HEK293 (cell line): ENCODE results near the gene NR1H3.

Source experiments
- CTCF ChIA-PET: fragments of 350-600 bp; formaldehyde crosslinking; extraction: SDS; loops from one replicate; lab custom pipeline; 2021; ENCODE audit warnings: antibody characterized with exemption; lab: Yijun Ruan, JAX
- POLR2A ChIA-PET: fragments of 300-600 bp; formaldehyde crosslinking; extraction: SDS; loops from one replicate; lab custom pipeline; 2020; ENCODE audit warnings: antibody characterized with exemption, inconsistent platforms; lab: Yijun Ruan, JAX
- H3K27ac ChIP-seq: fragments of 200-500 bp; sonication (Bioruptor generic); 2 replicates; pipeline ENCODE4 v1.5.1; 2014; ENCODE audit warnings: low read depth, low read length, control low read depth, inconsistent platforms; ENCODE audit errors: extremely low read depth
- H3K36me3 ChIP-seq, 2 experiments: fragments of 200-500 bp in 1 of 2; sonication (Bioruptor generic) in 1 of 2; 1 replicate in 1 of 2; 2 replicates in 1 of 2; pipeline ENCODE4 v1.5.1; 2014 to 2017; ENCODE audit warnings: inconsistent platforms in 2 of 2, low read length in 2 of 2; ENCODE audit not compliant: control insufficient read depth in 2 of 2, insufficient read depth in 1 of 2
- H3K4me1 ChIP-seq: fragments of 200-500 bp; sonication (Bioruptor generic); 2 replicates; pipeline ENCODE4 v1.5.1; 2014; ENCODE audit warnings: mild to moderate bottlenecking, low read length, inconsistent platforms; ENCODE audit not compliant: control insufficient read depth, insufficient read depth
- H3K4me3 ChIP-seq: 2 replicates; pipeline ENCODE4 v1.5.1; 2011; ENCODE audit warnings: low read depth, mild to moderate bottlenecking, control low read depth, low read length, moderate library complexity
- H3K9me3 ChIP-seq: fragments of 200-500 bp; sonication (Bioruptor generic); 2 replicates; pipeline ENCODE4 v1.5.1; 2014; ENCODE audit warnings: low read depth, low read length, inconsistent platforms; ENCODE audit not compliant: control insufficient read depth, insufficient read depth
- GLI2 ChIP-seq: fragments of 450-650 bp; formaldehyde crosslinking; IDR thresholded peaks from 2 replicates; pipeline ENCODE4; 2017; ENCODE audit warnings: missing biosample characterization, missing genetic modification characterization, low read depth, borderline replicate concordance
- MEIS1 ChIP-seq: sonication (generic); formaldehyde crosslinking; IDR thresholded peaks from 2 replicates; pipeline ENCODE4 v1.8.1; 2022; ENCODE audit warnings: missing genetic modification reagents, mild to moderate bottlenecking, borderline replicate concordance
- OVOL3 ChIP-seq: fragments of 450-650 bp; formaldehyde crosslinking; IDR thresholded peaks from 2 replicates; pipeline ENCODE4 v1.5.1; 2016; ENCODE audit warnings: missing biosample characterization, missing genetic modification characterization
- PRDM1 ChIP-seq: fragments of 450-650 bp; formaldehyde crosslinking; IDR thresholded peaks from 2 replicates; pipeline ENCODE4; 2016; ENCODE audit warnings: missing biosample characterization, missing genetic modification characterization
- PRDM4 ChIP-seq: fragments of 450-650 bp; formaldehyde crosslinking; IDR thresholded peaks from 2 replicates; pipeline ENCODE4 v1.5.1; 2017; ENCODE audit warnings: missing biosample characterization, missing genetic modification characterization
- SCRT2 ChIP-seq: fragments of 450-650 bp; formaldehyde crosslinking; IDR thresholded peaks from 2 replicates; pipeline ENCODE4 v1.5.1; 2016; ENCODE audit warnings: missing biosample characterization, missing genetic modification characterization
- SETDB1 ChIP-seq: IDR thresholded peaks from one replicate; pipeline ENCODE4 v1.6.1; 2017; ENCODE audit warnings: mild to moderate bottlenecking, low read length, moderate library complexity, mixed read lengths; ENCODE audit not compliant: insufficient read length
- ZBTB48 ChIP-seq: fragments of 450-650 bp; formaldehyde crosslinking; IDR thresholded peaks from 2 replicates; pipeline ENCODE4 v1.5.1; 2016; ENCODE audit warnings: missing biosample characterization, missing genetic modification characterization
- ZEB2 ChIP-seq: fragments of 450-650 bp; formaldehyde crosslinking; IDR thresholded peaks from 2 replicates; pipeline ENCODE4 v1.5.1; 2016; ENCODE audit warnings: missing biosample characterization, missing genetic modification characterization
- ZNF146 ChIP-seq: fragments of 450-650 bp; formaldehyde crosslinking; IDR thresholded peaks from 2 replicates; pipeline ENCODE4 v1.5.1; 2016; ENCODE audit warnings: missing biosample characterization, missing genetic modification characterization
- ZNF148 ChIP-seq: fragments of 450-650 bp; formaldehyde crosslinking; IDR thresholded peaks from 2 replicates; pipeline ENCODE4 v1.5.0; 2017; ENCODE audit warnings: missing biosample characterization, missing genetic modification characterization, borderline replicate concordance
- ZNF155 ChIP-seq: fragments of 450-650 bp; formaldehyde crosslinking; IDR thresholded peaks from 2 replicates; pipeline ENCODE4 v1.5.1; 2016; ENCODE audit warnings: missing biosample characterization, missing genetic modification characterization
- ZNF175 ChIP-seq: fragments of 450-650 bp; formaldehyde crosslinking; IDR thresholded peaks from 2 replicates; pipeline ENCODE4 v1.5.1; 2016; ENCODE audit warnings: missing biosample characterization, missing genetic modification characterization
- ZNF18 ChIP-seq: fragments of 450-650 bp; formaldehyde crosslinking; IDR thresholded peaks from 2 replicates; pipeline ENCODE4 v1.5.1; 2016; ENCODE audit warnings: missing biosample characterization, missing genetic modification characterization
- ZNF184 ChIP-seq: fragments of 450-650 bp; IDR thresholded peaks from 2 replicates; pipeline ENCODE4 v1.5.1; 2018; ENCODE audit warnings: missing biosample characterization, mild to moderate bottlenecking, missing genetic modification characterization
- ZNF274 ChIP-seq, 2 experiments: fragments of 200-500 bp in 1 of 2; fragments of 450-650 bp in 1 of 2; sonication (Bioruptor generic) in 1 of 2; formaldehyde crosslinking in 1 of 2; IDR thresholded peaks; 2 replicates each; pipeline versions ENCODE4 v1.5.1 to v1.6.1; 2014 to 2016; ENCODE audit warnings: borderline replicate concordance in 1 of 2, inconsistent platforms in 1 of 2, low read length in 1 of 2, missing biosample characterization in 1 of 2, missing genetic modification characterization in 1 of 2
- ZNF324 ChIP-seq: fragments of 450-650 bp; formaldehyde crosslinking; IDR thresholded peaks from 2 replicates; pipeline ENCODE4 v1.5.1; 2016; ENCODE audit warnings: missing biosample characterization, missing genetic modification characterization
- ZNF341 ChIP-seq: fragments of 450-650 bp; formaldehyde crosslinking; IDR thresholded peaks from 2 replicates; pipeline ENCODE4; 2016; ENCODE audit warnings: low read depth, missing biosample characterization, missing genetic modification characterization
- ZNF391 ChIP-seq: fragments of 450-650 bp; formaldehyde crosslinking; IDR thresholded peaks from 2 replicates; pipeline ENCODE4 v1.5.1; 2016; ENCODE audit warnings: low read depth, missing biosample characterization, missing genetic modification characterization, borderline replicate concordance
- ZNF473 ChIP-seq: fragments of 450-650 bp; formaldehyde crosslinking; IDR thresholded peaks from 2 replicates; pipeline ENCODE4 v1.5.1; 2017; ENCODE audit warnings: missing biosample characterization, missing genetic modification characterization
- ZNF514 ChIP-seq: fragments of 450-650 bp; formaldehyde crosslinking; IDR thresholded peaks from 2 replicates; pipeline ENCODE4 v1.5.1; 2016; ENCODE audit warnings: missing biosample characterization, missing genetic modification characterization
- ZNF561 ChIP-seq: fragments of 450-650 bp; IDR thresholded peaks from 2 replicates; pipeline ENCODE4 v1.5.1; 2018; ENCODE audit warnings: missing biosample characterization, missing genetic modification characterization, borderline replicate concordance
- ZNF639 ChIP-seq: fragments of 450-650 bp; formaldehyde crosslinking; IDR thresholded peaks from 2 replicates; pipeline ENCODE4 v1.5.1; 2016; ENCODE audit warnings: missing biosample characterization, missing genetic modification characterization
- ZNF654 ChIP-seq: fragments of 450-650 bp; formaldehyde crosslinking; IDR thresholded peaks from 2 replicates; pipeline ENCODE4 v1.5.1; 2016; ENCODE audit warnings: low read depth, missing biosample characterization, missing genetic modification characterization
- ZNF664 ChIP-seq: fragments of 450-650 bp; formaldehyde crosslinking; IDR thresholded peaks from 2 replicates; pipeline ENCODE4 v1.5.1; 2016; ENCODE audit warnings: missing biosample characterization, missing genetic modification characterization
- ZNF670 ChIP-seq: fragments of 450-650 bp; formaldehyde crosslinking; IDR thresholded peaks from 2 replicates; pipeline ENCODE4 v1.5.1; 2016; ENCODE audit warnings: missing biosample characterization, missing genetic modification characterization, low read depth
- ZNF677 ChIP-seq: fragments of 450-650 bp; IDR thresholded peaks from 2 replicates; pipeline ENCODE4 v1.5.0; 2018; ENCODE audit warnings: missing biosample characterization, mild to moderate bottlenecking, missing genetic modification characterization, moderate library complexity

NR1H3 gene

GRCh38 chr11:47233989-47234668, 23.7 kb upstream of the NR1H3 start:
- ChIA-PET POLR2A (interaction anchor here (0.8 to 6.8 kb wide), 6 partner anchors 8 to 57 kb away, joined by 3 to 61 read pairs (median 4); partner anchors contain the start of genes ACP2 and ARFGAP2), CTCF (interaction anchor here (0.7 to 1.4 kb wide), 5 partner anchors 26 to 120 kb away, joined by 3 to 5 read pairs (median 3); no protein-coding TSS in a partner anchor)
- H3K9me3 ChIP-seq: no peaks in the 10 kb centered on the region
- H3K27ac ChIP-seq: no peak overlapping the region
- H3K4me1 ChIP-seq: no peaks in the 10 kb centered on the region
- TF ChIP-seq SCRT2: no peak
- TF ChIP-seq ZNF184 (tag by site-specific recombination): no peak
- no peak for TF ChIP-seq ZNF155 (tag by site-specific recombination)
- no peak for TF ChIP-seq ZNF18 (tag by site-specific recombination)
- TF ChIP-seq ZNF670 (tag by site-specific recombination): no peak
- TF ChIP-seq MEIS1 (CRISPR knock-in tag): no peak
- TF ChIP-seq ZNF341 (tag by site-specific recombination): no peak
- no peak overlapping the region for H3K4me3 ChIP-seq
- H3K36me3 ChIP-seq: peaks cover 18 to 90% of the 10 kb centered on the region in 2 experiments

- POLR2A ChIA-PET: interaction anchor here (1.1 to 6.8 kb wide), 4 partner anchors 8 to 25 kb away, joined by 3 to 61 read pairs (median 6); partner anchors contain the start of gene ACP2
- Histone ChIP-seq H3K4me1 (no peaks in the 10 kb centered on the region), H3K27ac (no peak overlapping the region), H3K9me3 (no peaks in the 10 kb centered on the region), H3K4me3 (no peak overlapping the region), H3K36me3 (peaks cover 16 to 90% of the 10 kb centered on the region in 2 experiments)
- no peak for TF ChIP-seq ZNF175 (tag by site-specific recombination)
- no peak for TF ChIP-seq ZNF654 (tag by site-specific recombination)
- TF ChIP-seq ZNF473 (tag by site-specific recombination): no peak
- no peak for TF ChIP-seq ZNF391 (tag by site-specific recombination)
- TF ChIP-seq ZNF146: no peak
- TF ChIP-seq ZNF561: no peak
- no peak for TF ChIP-seq ZNF514
- no peak for TF ChIP-seq PRDM1 (tag by site-specific recombination)
- no peak for TF ChIP-seq ZNF677
- TF ChIP-seq ZEB2 (tag by site-specific recombination): no peak
- no peak for TF ChIP-seq OVOL3
- no peak for TF ChIP-seq ZBTB48 (tag by site-specific recombination)
- TF ChIP-seq SETDB1: no peak
- TF ChIP-seq ZNF148 (tag by site-specific recombination): no peak
- TF ChIP-seq ZNF324: no peak
- TF ChIP-seq PRDM4: no peak
- no peak for TF ChIP-seq GLI2 (tag by site-specific recombination)
- TF ChIP-seq ZNF274 (IDR thresholded peaks at IDR 0.05; ENCODE audit: low read length): no peak
- TF ChIP-seq ZNF274 (tag by site-specific recombination; IDR thresholded peaks at IDR 0.05; ENCODE audit: borderline replicate concordance): no peak
- no peak for TF ChIP-seq ZNF664 (tag by site-specific recombination)
- no peak for TF ChIP-seq ZNF639 (tag by site-specific recombination)
- CTCF ChIA-PET: interaction anchor here (1.0 to 1.6 kb wide), 4 partner anchors 31 to 120 kb away, joined by 3 to 6 read pairs (median 4); partner anchors contain the start of gene ARFGAP2
These were observed 23.1 kb upstream of the NR1H3 start for GRCh38 chr11:47234669-47235100.
